ENCODE measurements around the gene RALBP1. TPM values are rescaled to one million over a fixed set of nuclear protein-coding genes. Genes with fewer than 3 reads are reported as not detected.

Gene RALBP1
- total RNA-seq, 4 donors from 2014 or later = 168 to 213 (median 178) TPM

- 78% methylated on average over 5 of the region's 5 CpGs for WGBS
- Histone ChIP-seq H3K9me3 (no peaks in the 10 kb centered on the region), H3K4me3 (no peak overlapping the region), H3K27ac (no peak overlapping the region), H3K27me3 (no peaks in the 10 kb centered on the region), H3K36me3 (peaks cover 54% of the 10 kb centered on the region), H3K4me1 (no peaks in the 10 kb centered on the region)
- TF ChIP-seq, protein P1, sequence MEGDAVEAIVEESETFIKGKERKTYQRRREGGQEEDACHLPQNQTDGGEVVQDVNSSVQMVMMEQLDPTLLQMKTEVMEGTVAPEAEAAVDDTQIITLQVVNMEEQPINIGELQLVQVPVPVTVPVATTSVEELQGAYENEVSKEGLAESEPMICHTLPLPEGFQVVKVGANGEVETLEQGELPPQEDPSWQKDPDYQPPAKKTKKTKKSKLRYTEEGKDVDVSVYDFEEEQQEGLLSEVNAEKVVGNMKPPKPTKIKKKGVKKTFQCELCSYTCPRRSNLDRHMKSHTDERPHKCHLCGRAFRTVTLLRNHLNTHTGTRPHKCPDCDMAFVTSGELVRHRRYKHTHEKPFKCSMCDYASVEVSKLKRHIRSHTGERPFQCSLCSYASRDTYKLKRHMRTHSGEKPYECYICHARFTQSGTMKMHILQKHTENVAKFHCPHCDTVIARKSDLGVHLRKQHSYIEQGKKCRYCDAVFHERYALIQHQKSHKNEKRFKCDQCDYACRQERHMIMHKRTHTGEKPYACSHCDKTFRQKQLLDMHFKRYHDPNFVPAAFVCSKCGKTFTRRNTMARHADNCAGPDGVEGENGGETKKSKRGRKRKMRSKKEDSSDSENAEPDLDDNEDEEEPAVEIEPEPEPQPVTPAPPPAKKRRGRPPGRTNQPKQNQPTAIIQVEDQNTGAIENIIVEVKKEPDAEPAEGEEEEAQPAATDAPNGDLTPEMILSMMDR (IDR thresholded peaks at IDR 0.05) = no peak
- TF ChIP-seq EP300 (IDR thresholded peaks at IDR 0.05) (no peak), POLR2AphosphoS5 (IDR thresholded peaks at IDR 0.05) (no peak), POLR2A (IDR thresholded peaks at IDR 0.05) (no peak)
- DNase-seq (ENCODE audit: low spot score in 2 of 2) = no peak
Observed at GRCh38 chr18:9545029-9545428, 69.7 kb downstream of the RALBP1 start.

DNA sequence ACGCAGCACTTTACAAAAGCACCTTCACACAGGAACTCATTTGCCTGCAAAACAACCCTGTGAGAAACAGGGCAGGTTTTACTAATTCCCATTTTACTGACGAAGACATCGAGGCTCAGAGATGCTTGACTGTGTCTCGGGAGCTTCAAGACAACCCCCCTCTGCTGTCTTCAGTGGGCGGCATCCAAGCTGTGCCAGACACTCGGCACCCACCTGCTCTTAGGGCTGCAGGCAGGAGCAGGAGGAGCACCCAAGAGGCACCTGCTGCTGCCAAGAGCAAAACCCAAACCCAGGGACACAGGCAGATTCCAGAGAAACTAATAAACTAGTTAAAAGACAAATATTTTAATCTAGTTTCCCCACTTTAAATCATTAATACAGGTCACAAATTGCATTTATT is 71.2 kb downstream of the RALBP1 start:
- DNase-seq (ENCODE audit: low spot score in 2 of 2) = no peak
- 84% methylated on average over 6 of the region's 6 CpGs for WGBS
- no peaks in the 10 kb centered on the region for H3K9me3 ChIP-seq
- H3K27me3 ChIP-seq = no peaks in the 10 kb centered on the region
- H3K27ac ChIP-seq = no peak overlapping the region
- H3K4me1 ChIP-seq = no peaks in the 10 kb centered on the region
- TF ChIP-seq, protein P1 (IDR thresholded peaks at IDR 0.05) = no peak
- TF ChIP-seq POLR2AphosphoS5 (IDR thresholded peaks at IDR 0.05) = no peak
- TF ChIP-seq POLR2A (IDR thresholded peaks at IDR 0.05) = no peak
- TF ChIP-seq EP300 (IDR thresholded peaks at IDR 0.05) = no peak
- H3K4me3 ChIP-seq = no peak overlapping the region
- peaks cover 64% of the 10 kb centered on the region for H3K36me3 ChIP-seq

GRCh38 chr18:9547782-9548181 is 72.5 kb downstream of the RALBP1 start:
- H3K4me1 ChIP-seq = no peaks in the 10 kb centered on the region
- H3K36me3 ChIP-seq = peaks cover 77% of the 10 kb centered on the region
- 88% methylated on average over 7 of the region's 7 CpGs for WGBS
- no peaks in the 10 kb centered on the region for H3K9me3 ChIP-seq
- H3K27me3 ChIP-seq = no peaks in the 10 kb centered on the region
- TF ChIP-seq, protein P1 (IDR thresholded peaks at IDR 0.05) = no peak
- TF ChIP-seq POLR2AphosphoS5 (IDR thresholded peaks at IDR 0.05) (no peak), EP300 (IDR thresholded peaks at IDR 0.05) (no peak), POLR2A (IDR thresholded peaks at IDR 0.05) (no peak)
- H3K4me3 ChIP-seq = no peak overlapping the region
- DNase-seq (ENCODE audit: low spot score in 2 of 2) = no peak
- no peak overlapping the region for H3K27ac ChIP-seq

DNA sequence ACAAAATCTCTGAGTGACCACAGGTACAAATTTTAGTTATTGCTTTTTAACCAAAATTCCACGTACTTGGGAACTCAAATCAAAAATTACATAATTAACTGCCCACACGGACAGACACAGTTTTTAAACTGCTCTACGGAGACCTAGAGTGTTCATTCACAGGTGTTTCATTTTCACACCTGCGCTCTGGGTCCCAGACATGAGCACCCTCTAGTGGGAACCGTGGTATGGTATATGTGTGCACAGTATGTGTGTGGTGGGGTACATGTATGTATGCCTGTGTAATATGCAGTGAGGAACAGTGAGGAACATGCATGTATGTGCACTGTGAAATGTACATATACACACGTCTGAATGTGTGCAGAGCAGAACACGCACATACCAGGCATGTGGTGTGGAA is 74.1 kb downstream of the RALBP1 start:
- Histone ChIP-seq H3K27me3 (no peaks in the 10 kb centered on the region), H3K4me1 (no peaks in the 10 kb centered on the region), H3K4me3 (no peak overlapping the region), H3K27ac (no peak overlapping the region), H3K9me3 (no peaks in the 10 kb centered on the region), H3K36me3 (peaks cover 93% of the 10 kb centered on the region)
- DNase-seq (ENCODE audit: low spot score in 2 of 2) = no peak
- WGBS = 85% methylated on average over 7 of the region's 7 CpGs
- TF ChIP-seq, protein P1 (IDR thresholded peaks at IDR 0.05) = no peak
- no peak for TF ChIP-seq EP300 (IDR thresholded peaks at IDR 0.05)
- TF ChIP-seq POLR2AphosphoS5 (IDR thresholded peaks at IDR 0.05) = no peak
- no peak for TF ChIP-seq POLR2A (IDR thresholded peaks at IDR 0.05)

- H3K4me1 ChIP-seq = no peaks in the 10 kb centered on the region
- H3K27me3 ChIP-seq = no peaks in the 10 kb centered on the region
- no peak for DNase-seq (ENCODE audit: low spot score in 2 of 2)
- H3K9me3 ChIP-seq = no peaks in the 10 kb centered on the region
- no peak for TF ChIP-seq EP300 (IDR thresholded peaks at IDR 0.05)
- no peak for TF ChIP-seq POLR2A (IDR thresholded peaks at IDR 0.05)
- peaks cover 99% of the 10 kb centered on the region for H3K36me3 ChIP-seq
- no peak overlapping the region for H3K27ac ChIP-seq
- WGBS = 89% methylated on average over 4 of the region's 4 CpGs
- H3K4me3 ChIP-seq = no peak overlapping the region
Observed at GRCh38 chr18:9550429-9550828, 75.1 kb downstream of the RALBP1 start.

DNA sequence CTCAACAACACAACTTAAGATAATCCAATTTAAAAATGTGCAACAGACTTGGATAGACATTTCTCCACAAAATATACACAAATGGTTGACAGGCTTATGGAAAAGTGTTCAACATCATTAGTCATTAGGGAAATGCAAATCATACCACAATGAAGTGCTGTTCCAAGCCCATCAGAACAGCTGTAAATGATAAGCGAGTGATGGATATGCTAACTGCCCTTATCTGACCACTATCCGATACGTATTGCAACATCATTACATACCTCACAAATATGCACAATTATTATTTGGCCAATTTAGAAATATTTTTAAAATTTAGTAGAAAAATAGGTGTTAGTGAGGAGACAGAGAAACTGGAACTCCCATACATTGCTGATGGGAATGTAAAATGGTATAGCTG is 76.9 kb downstream of the RALBP1 start:
- Histone ChIP-seq H3K36me3 (peaks cover 97% of the 10 kb centered on the region), H3K9me3 (no peaks in the 10 kb centered on the region), H3K4me1 (peaks cover 2% of the 10 kb centered on the region), H3K27me3 (no peaks in the 10 kb centered on the region), H3K27ac (no peak overlapping the region), H3K4me3 (no peak overlapping the region)
- no peak for TF ChIP-seq POLR2AphosphoS5 (IDR thresholded peaks at IDR 0.05)
- TF ChIP-seq EP300 (IDR thresholded peaks at IDR 0.05) = no peak
- TF ChIP-seq, protein P1 (IDR thresholded peaks at IDR 0.05) = no peak
- no peak for TF ChIP-seq POLR2A (IDR thresholded peaks at IDR 0.05)
- DNase-seq (ENCODE audit: low spot score in 2 of 2) = no peak
- 93% methylated on average over 3 of the region's 3 CpGs for WGBS
